ENCODE measurements around the gene OR1J2. TPM values are rescaled to one million over a fixed set of nuclear protein-coding genes. Genes with fewer than 3 reads are reported as not detected.

The OR1J2 gene
- total and polyA plus RNA-seq, 12 donors: 0.30 TPM; not detected in 11

GRCh38 chr9:122538757-122539156 is 28.2 kb downstream of the OR1J2 start:
- WGBS, 2 donors: 60 to 61% methylated on average over 2 of the region's 2 CpGs
- Histone ChIP-seq H3K27ac (no peak overlapping the region), H3K9me3 (peaks cover 0 to 9% (median 0%) of the 10 kb centered on the region in 11 donors), H3K36me3 (no peaks in the 10 kb centered on the region), H3K27me3 (no peaks in the 10 kb centered on the region), H3K4me3 (no peak overlapping the region), H3K4me1 (no peaks in the 10 kb centered on the region)
- no peak for DNase-seq
- intact Hi-C loops (cut with DNase I): no loop called here
- no peak for ATAC-seq
- no peak for TF ChIP-seq CTCF (IDR thresholded peaks at IDR 0.05)

GRCh38 chr9:122546196-122546595 is 35.6 kb downstream of the OR1J2 start:
- Histone ChIP-seq H3K4me3 (no peak overlapping the region), H3K9me3 (peaks cover 0 to 9% (median 0%) of the 10 kb centered on the region in 11 donors), H3K27ac (no peak overlapping the region), H3K27me3 (peaks cover 0 to 6% (median 0%) of the 10 kb centered on the region in 7 donors), H3K36me3 (no peaks in the 10 kb centered on the region), H3K4me1 (no peaks in the 10 kb centered on the region)
- DNase-seq: no peak
- 58% methylated on average over 8 of the region's 8 CpGs for WGBS, 2 donors
- ATAC-seq: no peak
- intact Hi-C loops (cut with DNase I): no loop called here
- TF ChIP-seq CTCF (IDR thresholded peaks at IDR 0.05): no peak

DNA sequence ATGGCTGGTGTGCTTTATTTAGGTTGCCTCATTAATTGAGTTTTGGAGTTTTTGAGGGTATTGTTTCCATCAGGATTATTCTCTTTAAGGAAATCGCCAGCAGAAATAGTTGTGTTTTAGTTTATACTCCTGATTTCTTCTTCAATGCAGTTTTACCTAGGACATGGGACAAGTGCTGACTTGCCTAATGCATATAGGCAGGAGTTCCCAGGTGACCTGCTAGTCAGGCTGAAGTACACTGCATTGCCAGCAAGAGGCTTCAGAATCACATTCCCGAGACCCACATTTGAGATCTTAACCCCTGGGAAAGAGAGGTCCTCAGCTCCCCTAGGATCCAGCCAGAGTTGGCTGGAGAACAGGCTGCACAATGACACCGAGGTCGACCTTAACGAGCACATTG is 40.8 kb downstream of the OR1J2 start:
- ATAC-seq: no peak
- Histone ChIP-seq H3K4me1 (no peaks in the 10 kb centered on the region), H3K27ac (no peak overlapping the region), H3K27me3 (peaks cover 0 to 6% (median 0%) of the 10 kb centered on the region in 7 donors), H3K9me3 (peaks cover 0 to 9% (median 0%) of the 10 kb centered on the region in 11 donors), H3K4me3 (no peak overlapping the region), H3K36me3 (no peaks in the 10 kb centered on the region)
- WGBS, 2 donors: 71 to 77% methylated on average over 5 of the region's 5 CpGs
- no peak for TF ChIP-seq CTCF (IDR thresholded peaks at IDR 0.05)
- intact Hi-C loops (cut with DNase I): no loop called here
- DNase-seq: no peak

- H3K4me1 ChIP-seq: no peaks in the 10 kb centered on the region
- 60 to 75% methylated on average over 2 of the region's 2 CpGs for WGBS, 2 donors
- no peak for TF ChIP-seq CTCF (IDR thresholded peaks at IDR 0.05)
- H3K4me3 ChIP-seq: no peak within 1 kb of the TSS
- intact Hi-C loops (cut with DNase I): no loop called here
- H3K36me3 ChIP-seq: no peaks in the 10 kb centered on the region
- no peak within 1 kb of the TSS for H3K27ac ChIP-seq
- no peak for ATAC-seq
- peaks cover 0 to 9% (median 0%) of the 10 kb centered on the region in 11 donors for H3K9me3 ChIP-seq
- H3K27me3 ChIP-seq: peaks cover 0 to 6% (median 0%) of the 10 kb centered on the region in 7 donors
- DNase-seq: no peak
Measured at GRCh38 chr9:122552812-122553211, 42.2 kb downstream of the OR1J2 start, which contains the start of gene OR1N2. Gene OR1N2 (plus strand): TSS chr9:122553112. CDS start chr9:122553212, 100 bp downstream.

Other genes with a start within 250 kb of the OR1J2 start
- 10 to 100 TPM; 36.2 to 47.6 (median 43.4) TPM for gene RBM18, start 246.0 kb upstream of the OR1J2 start, total RNA-seq
- gene RBM18, start 246.0 kb upstream of the OR1J2 start, polyA plus RNA-seq: 10 to 100 TPM in 1 of 2 donors, 1 to 10 TPM in 1; 6.0 to 13.6 TPM
- 10 to 100 TPM; 30.3 to 45.9 (median 39.1) TPM for gene MRRF, start 245.9 kb upstream of the OR1J2 start, total RNA-seq
- 10 to 100 TPM; 35.0 to 37.7 TPM for gene MRRF, start 245.9 kb upstream of the OR1J2 start, polyA plus RNA-seq
- gene PTGS1, start 139.8 kb upstream of the OR1J2 start, total RNA-seq: 10 to 100 TPM in 1 of 10 donors, 1 to 10 TPM in 9; 1.1 to 15.6 (median 4.0) TPM
- 1 to 10 TPM in 1 of 2 donors, under 1 TPM in 1; 0.95 to 2.9 TPM for gene PTGS1, start 139.8 kb upstream of the OR1J2 start, polyA plus RNA-seq
- gene OR1J1, start 32.9 kb upstream of the OR1J2 start, total RNA-seq: not detected
- gene OR1J1, start 32.9 kb upstream of the OR1J2 start, polyA plus RNA-seq: not detected
- gene OR1J4, start 8.3 kb downstream of the OR1J2 start, total RNA-seq: not detected
- gene OR1J4, start 8.3 kb downstream of the OR1J2 start, polyA plus RNA-seq: not detected
- gene OR1N1, start 16.5 kb downstream of the OR1J2 start, total RNA-seq: not detected
- gene OR1N1, start 16.5 kb downstream of the OR1J2 start, polyA plus RNA-seq: not detected
- not detected for gene OR1N2, start 42.3 kb downstream of the OR1J2 start, total RNA-seq
- gene OR1N2, start 42.3 kb downstream of the OR1J2 start, polyA plus RNA-seq: not detected
- gene OR1L8, start 72.6 kb downstream of the OR1J2 start, total RNA-seq: under 1 TPM in 1 of 10 donors, not detected in 9; 0.45 TPM
- gene OR1L8, start 72.6 kb downstream of the OR1J2 start, polyA plus RNA-seq: under 1 TPM in 1 of 2 donors, not detected in 1; 0.04 TPM
- not detected for gene OR1Q1, start 103.9 kb downstream of the OR1J2 start, total RNA-seq
- not detected for gene OR1Q1, start 103.9 kb downstream of the OR1J2 start, polyA plus RNA-seq
- not detected for gene OR1B1, start 146.8 kb downstream of the OR1J2 start, total RNA-seq
- gene OR1B1, start 146.8 kb downstream of the OR1J2 start, polyA plus RNA-seq: not detected
- not detected for gene OR1L1, start 150.9 kb downstream of the OR1J2 start, total RNA-seq
- gene OR1L1, start 150.9 kb downstream of the OR1J2 start, polyA plus RNA-seq: not detected
- gene OR1L3, start 164.3 kb downstream of the OR1J2 start, total RNA-seq: not detected
- not detected for gene OR1L3, start 164.3 kb downstream of the OR1J2 start, polyA plus RNA-seq
- gene OR1L4, start 213.2 kb downstream of the OR1J2 start, total RNA-seq: not detected
- gene OR1L4, start 213.2 kb downstream of the OR1J2 start, polyA plus RNA-seq: not detected
- gene OR1L6, start 231.5 kb downstream of the OR1J2 start, total RNA-seq: not detected
- gene OR1L6, start 231.5 kb downstream of the OR1J2 start, polyA plus RNA-seq: not detected